ENCODE measurements around the gene HOXA7.

Gene HOXA7

GRCh38 chr7:27133409-27134231 is 22.9 kb downstream of the HOXA7 start:
- Histone ChIP-seq H3K36me3 (ENCODE audit: insufficient read depth, insufficient read length, low read length) (no peaks in the 10 kb centered on the region), H3K27me3 (ENCODE audit: insufficient read depth, insufficient read length) (peaks cover 98% of the 10 kb centered on the region), H3K4me1 (ENCODE audit: insufficient read depth, insufficient read length) (no peaks in the 10 kb centered on the region), H3K4me3 (ENCODE audit: insufficient read length, low read depth) (no peak overlapping the region), H3K9me3 (ENCODE audit: insufficient read depth, low read length) (no peaks in the 10 kb centered on the region; the same call in 1 of the 2 replicates), H3K9ac (ENCODE audit: insufficient read length, low read depth) (no peak overlapping the region)
- DNase-seq (ENCODE audit: low read depth, low spot score) = no peak
- TF ChIP-seq ZNF274 (IDR thresholded peaks at IDR 0.05; ENCODE audit: low read depth, low read length) (no peak), YY1 (IDR thresholded peaks at IDR 0.05; ENCODE audit: insufficient read depth, insufficient read length) (no peak), SUZ12 (IDR thresholded peaks at IDR 0.05; ENCODE audit: extremely low read depth, insufficient read depth, insufficient read length) (no peak)

GRCh38 chr7:27132978-27133377 is 23.5 kb downstream of the HOXA7 start:
- Histone ChIP-seq H3K9me3 (ENCODE audit: insufficient read depth, low read length) (no peaks in the 10 kb centered on the region; the same call in 1 of the 2 replicates), H3K4me3 (ENCODE audit: insufficient read length, low read depth) (no peak overlapping the region), H3K36me3 (ENCODE audit: insufficient read depth, insufficient read length, low read length) (no peaks in the 10 kb centered on the region), H3K4me1 (ENCODE audit: insufficient read depth, insufficient read length) (no peaks in the 10 kb centered on the region), H3K27me3 (ENCODE audit: insufficient read depth, insufficient read length) (peaks cover 98% of the 10 kb centered on the region), H3K9ac (ENCODE audit: insufficient read length, low read depth) (no peak overlapping the region)
- no peak for DNase-seq (ENCODE audit: low read depth, low spot score)
- TF ChIP-seq YY1 (IDR thresholded peaks at IDR 0.05; ENCODE audit: insufficient read depth, insufficient read length) (no peak), SUZ12 (IDR thresholded peaks at IDR 0.05; ENCODE audit: extremely low read depth, insufficient read depth, insufficient read length) (peak; percentile 8)

- Histone ChIP-seq H3K27me3 (ENCODE audit: insufficient read depth, insufficient read length) (peaks cover 98% of the 10 kb centered on the region), H3K36me3 (ENCODE audit: insufficient read depth, insufficient read length, low read length) (no peaks in the 10 kb centered on the region), H3K4me3 (ENCODE audit: insufficient read length, low read depth) (no peak overlapping the region), H3K9ac (ENCODE audit: insufficient read length, low read depth) (no peak overlapping the region), H3K4me1 (ENCODE audit: insufficient read depth, insufficient read length) (no peaks in the 10 kb centered on the region), H3K9me3 (ENCODE audit: insufficient read depth, low read length) (no peaks in the 10 kb centered on the region; the same call in 1 of the 2 replicates)
- DNase-seq (ENCODE audit: low read depth, low spot score) = no peak
- TF ChIP-seq SUZ12 (IDR thresholded peaks at IDR 0.05; ENCODE audit: extremely low read depth, insufficient read depth, insufficient read length) = peak; percentile 9
- no peak for TF ChIP-seq YY1 (IDR thresholded peaks at IDR 0.05; ENCODE audit: insufficient read depth, insufficient read length)
Measured at GRCh38 chr7:27132214-27132613, 24.3 kb downstream of the HOXA7 start.

DNA sequence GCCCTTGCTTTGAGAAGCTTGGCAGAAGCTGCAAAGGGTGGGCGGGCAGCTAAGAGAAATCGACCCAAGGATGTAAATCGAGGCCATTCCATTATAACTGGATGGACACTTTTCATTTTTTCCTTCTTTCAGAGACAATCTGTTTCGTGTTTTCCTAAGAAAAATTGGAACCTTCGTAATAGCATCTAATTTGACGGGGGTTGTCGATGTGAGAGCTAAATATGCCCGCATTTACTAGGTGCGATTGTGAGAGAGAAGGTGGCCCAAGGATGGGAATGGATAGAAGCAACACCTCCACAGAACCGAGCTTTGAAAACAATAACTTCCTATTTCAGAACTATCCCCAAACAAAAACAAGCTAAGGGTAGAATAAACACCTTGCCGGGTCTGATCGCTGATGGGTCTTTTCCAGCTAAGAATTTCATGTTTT is 25.1 kb downstream of the HOXA7 start:
- H3K9me3 ChIP-seq (ENCODE audit: insufficient read depth, low read length) = no peaks in the 10 kb centered on the region; the same call in 1 of the 2 replicates
- H3K4me1 ChIP-seq (ENCODE audit: insufficient read depth, insufficient read length) = no peaks in the 10 kb centered on the region
- H3K27me3 ChIP-seq (ENCODE audit: insufficient read depth, insufficient read length) = peaks cover 98% of the 10 kb centered on the region

DNA sequence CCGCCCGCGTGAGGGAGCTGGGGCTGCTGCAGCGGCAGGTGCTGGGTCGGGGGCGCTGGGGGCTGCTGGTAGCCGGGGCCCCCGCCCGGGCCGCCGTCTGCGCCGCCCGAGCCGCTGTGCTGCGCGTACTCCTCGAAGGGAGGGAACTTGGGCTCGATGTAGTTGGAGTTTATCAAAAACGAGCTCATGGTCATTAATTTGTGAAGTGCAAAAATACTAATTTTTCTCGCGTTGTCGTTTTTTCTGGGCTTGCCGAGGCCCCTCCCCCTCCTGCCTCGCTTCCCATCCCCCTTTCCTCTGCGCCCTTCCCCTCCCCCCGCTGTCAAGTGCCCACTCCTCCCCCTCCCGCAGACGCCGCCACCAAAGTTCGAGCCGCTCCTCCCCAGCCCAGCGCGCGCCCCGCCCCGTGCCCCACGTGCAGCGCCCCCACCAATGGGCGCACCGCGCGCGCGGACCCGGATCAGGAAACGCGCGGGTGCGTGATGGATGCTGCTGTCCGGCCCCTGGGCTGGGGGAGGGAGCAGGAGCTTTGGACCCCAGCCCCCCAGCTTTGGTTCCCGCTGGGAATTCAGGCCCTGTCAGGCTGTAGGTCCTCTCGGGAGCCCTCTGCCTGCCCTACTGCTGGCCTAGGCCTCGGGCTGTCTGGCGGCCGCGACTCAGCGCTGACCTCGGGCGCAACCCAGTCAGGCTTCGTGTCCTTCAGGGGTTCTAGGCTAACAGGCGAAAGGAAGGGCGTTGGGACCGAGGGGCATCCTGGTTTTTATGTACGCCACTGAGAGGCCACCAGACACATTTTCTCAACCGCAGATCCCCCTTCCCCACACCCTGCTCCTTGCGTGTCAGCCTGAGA is 25.7 kb downstream of the HOXA7 start, which contains the start of gene HOXA4:
Gene HOXA4 (minus strand): TSS at position 218 of the 850 bp plus-strand sequence. CDS start 24 bp downstream, at position 194.
- TF ChIP-seq SUZ12 (IDR thresholded peaks at IDR 0.05; ENCODE audit: extremely low read depth, insufficient read depth, insufficient read length) = no peak
- TF ChIP-seq YY1 (IDR thresholded peaks at IDR 0.05; ENCODE audit: insufficient read depth, insufficient read length) = no peak
- TF ChIP-seq ZNF274 (IDR thresholded peaks at IDR 0.05; ENCODE audit: low read depth, low read length) = no peak
- Histone ChIP-seq H3K27me3 (ENCODE audit: insufficient read depth, insufficient read length) (peaks cover 98% of the 10 kb centered on the region), H3K36me3 (ENCODE audit: insufficient read depth, insufficient read length, low read length) (no peaks in the 10 kb centered on the region), H3K4me1 (ENCODE audit: insufficient read depth, insufficient read length) (no peaks in the 10 kb centered on the region), H3K4me3 (ENCODE audit: insufficient read length, low read depth) (peak within 1 kb of the TSS; percentile 64), H3K9me3 (ENCODE audit: insufficient read depth, low read length) (no peaks in the 10 kb centered on the region; the same call in 1 of the 2 replicates), H3K9ac (ENCODE audit: insufficient read length, low read depth) (peak within 1 kb of the TSS; percentile 68)
- DNase-seq (ENCODE audit: low read depth, low spot score) = no peak

More for the DNA sequence above, 25.1 kb downstream of the HOXA7 start:
- no peaks in the 10 kb centered on the region for H3K36me3 ChIP-seq (ENCODE audit: insufficient read depth, insufficient read length, low read length)
- H3K9ac ChIP-seq (ENCODE audit: insufficient read length, low read depth) = peak overlapping the region; percentile 68
- TF ChIP-seq YY1 (IDR thresholded peaks at IDR 0.05; ENCODE audit: insufficient read depth, insufficient read length) (no peak), SUZ12 (IDR thresholded peaks at IDR 0.05; ENCODE audit: extremely low read depth, insufficient read depth, insufficient read length) (no peak)
- no peak for DNase-seq (ENCODE audit: low read depth, low spot score)
- peak overlapping the region; percentile 64 for H3K4me3 ChIP-seq (ENCODE audit: insufficient read length, low read depth)

DNA sequence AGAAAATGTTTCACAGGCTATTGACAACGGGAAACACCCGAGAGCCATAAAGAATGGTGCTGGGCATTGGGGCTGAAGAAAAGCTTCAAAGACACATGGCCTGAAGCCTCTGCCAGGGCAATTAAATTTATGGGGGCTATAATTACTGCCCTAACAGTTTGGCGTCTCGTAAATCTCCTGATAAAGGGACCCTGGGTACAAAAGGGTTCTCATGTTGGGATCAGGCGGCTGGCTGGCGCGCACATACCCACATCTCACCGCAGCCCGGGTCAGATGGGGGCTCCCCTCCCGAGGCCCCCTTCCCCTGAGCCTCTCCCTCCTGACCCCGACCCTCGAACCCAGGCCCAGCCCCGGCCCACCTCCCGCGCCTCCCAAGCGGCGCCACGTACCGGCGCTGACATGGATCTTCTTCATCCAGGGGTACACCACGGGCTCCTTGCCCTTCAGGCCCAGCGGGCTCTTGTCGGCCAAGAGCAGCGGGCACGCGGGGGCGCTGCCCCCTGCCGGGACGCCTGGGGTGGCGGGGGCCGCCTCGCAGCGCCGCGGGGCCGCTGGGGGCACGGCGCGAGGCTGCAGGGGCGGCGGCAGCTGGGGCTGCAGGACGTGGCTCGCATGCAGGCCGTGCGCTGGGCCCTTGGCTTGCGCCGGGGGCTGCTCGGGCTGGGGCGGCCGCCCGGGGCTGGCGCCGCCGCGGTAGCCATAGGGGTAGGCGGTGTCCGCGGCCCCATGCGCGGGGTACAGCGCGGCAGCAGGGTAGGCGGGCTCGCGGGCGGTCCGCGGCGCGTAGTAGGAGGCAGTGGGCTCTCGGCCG is 26.5 kb downstream of the HOXA7 start:
- TF ChIP-seq ZNF274 (IDR thresholded peaks at IDR 0.05; ENCODE audit: low read depth, low read length) (no peak), YY1 (IDR thresholded peaks at IDR 0.05; ENCODE audit: insufficient read depth, insufficient read length) (no peak), SUZ12 (IDR thresholded peaks at IDR 0.05; ENCODE audit: extremely low read depth, insufficient read depth, insufficient read length) (peak; percentile 71)
- H3K4me3 ChIP-seq (ENCODE audit: insufficient read length, low read depth) = peak overlapping the region; percentile 31
- no peaks in the 10 kb centered on the region; the same call in 1 of the 2 replicates for H3K9me3 ChIP-seq (ENCODE audit: insufficient read depth, low read length)
- no peaks in the 10 kb centered on the region for H3K36me3 ChIP-seq (ENCODE audit: insufficient read depth, insufficient read length, low read length)
- no peak for DNase-seq (ENCODE audit: low read depth, low spot score)
- no peaks in the 10 kb centered on the region for H3K4me1 ChIP-seq (ENCODE audit: insufficient read depth, insufficient read length)
- H3K27me3 ChIP-seq (ENCODE audit: insufficient read depth, insufficient read length) = peaks cover 98% of the 10 kb centered on the region
- H3K9ac ChIP-seq (ENCODE audit: insufficient read length, low read depth) = no peak overlapping the region

Data from NT2/D1 (cell line).